ENCODE measurements around the gene ZNF709. TPM values are rescaled to one million over a fixed set of nuclear protein-coding genes. Genes with fewer than 3 reads are reported as not detected.

The ZNF709 gene
- total RNA-seq, 2 donors from 2014 or later = 1.3 to 2.0 TPM

GRCh38 chr19:12411893-12412292 is 72.7 kb downstream of the ZNF709 start:
- Histone ChIP-seq H3K27me3 (no peaks in the 10 kb centered on the region), H3K36me3 (no peaks in the 10 kb centered on the region), H3K4me1 (no peaks in the 10 kb centered on the region), H3K27ac (no peak overlapping the region), H3K9ac (ENCODE audit: low read depth in 2 of 2, low read length in 2 of 2) (no peak overlapping the region), H3K9me3 (no peaks in the 10 kb centered on the region), H3K4me3 (no peak overlapping the region)
- intact Hi-C loops (cut with DNase I) = no loop called here
- no peak for DNase-seq
- no peak for TF ChIP-seq CTCF (IDR thresholded peaks at IDR 0.05)

Other genes with a start within 250 kb of the ZNF709 start
- 10 to 100 TPM; 13.8 to 15.4 TPM for gene ZNF44, start 189.9 kb downstream of the ZNF709 start, total RNA-seq
- gene ZNF563, start 151.2 kb downstream of the ZNF709 start, total RNA-seq = 1 to 10 TPM; 2.7 to 3.0 TPM
- 1 to 10 TPM; 1.6 to 3.2 TPM for gene ZNF442, start 119.1 kb downstream of the ZNF709 start, total RNA-seq
- 1 to 10 TPM; 7.3 to 7.6 TPM for gene ZNF799, start 83.5 kb downstream of the ZNF709 start, total RNA-seq
- 1 to 10 TPM; 7.4 to 7.6 TPM for gene ZNF443, start 43.8 kb downstream of the ZNF709 start, total RNA-seq
- 10 to 100 TPM; 14.8 to 17.4 TPM for gene ZNF564, start 66.7 kb upstream of the ZNF709 start, total RNA-seq
- 1 to 10 TPM; 6.2 to 7.5 TPM for gene ZNF490, start 126.0 kb upstream of the ZNF709 start, total RNA-seq
- gene ZNF791, start 126.1 kb upstream of the ZNF709 start, total RNA-seq = 10 to 100 TPM; 17.9 to 20.5 TPM
- 10 to 100 TPM; 51.7 to 67.4 TPM for gene MAN2B1, start 181.9 kb upstream of the ZNF709 start, total RNA-seq
- gene WDR83, start 182.0 kb upstream of the ZNF709 start, total RNA-seq = 10 to 100 TPM in 1 of 2 donors, 1 to 10 TPM in 1; 7.3 to 17.9 TPM
- gene DHPS, start 197.1 kb upstream of the ZNF709 start, total RNA-seq = 10 to 100 TPM; 66.2 to 87.5 TPM
- not detected for gene GNG14, start 203.2 kb upstream of the ZNF709 start, total RNA-seq
- 10 to 100 TPM in 1 of 2 donors, 1 to 10 TPM in 1; 6.5 to 10.3 TPM for gene FBXW9, start 211.8 kb upstream of the ZNF709 start, total RNA-seq
- 10 to 100 TPM; 46.7 to 65.5 TPM for gene TNPO2, start 239.1 kb upstream of the ZNF709 start, total RNA-seq
- gene TRIR, start 249.9 kb upstream of the ZNF709 start, total RNA-seq = 100 to 1,000 TPM; 130 to 217 TPM